K562 (cell line): ENCODE data around the gene HSDL1. TPM values are rescaled to one million over a fixed set of nuclear protein-coding genes. Genes with fewer than 3 reads are reported as not detected.

Experiments used
- ATAC-seq: fragments of 200-7000 bp; cut with Tn5 transposase; 3 replicates; pipeline ENCODE4 v1.9.1; 2020; ENCODE audit warnings: moderate library complexity
- BruUV-seq: library from RNA; stranded (reverse); fragments of 400-500 nt; replicated peaks from 2 replicates; lab custom pipeline; 2021; lab: Mats Ljungman, UMichigan
- CTCF ChIA-PET: fragments of 300-600 bp; formaldehyde crosslinking; extraction: SDS; loops from one replicate; lab custom pipeline; 2021; ENCODE audit warnings: low intra/inter-chr PET ratio; lab: Yijun Ruan, JAX
- POLR2A ChIA-PET: fragments of 300-600, 350-650 bp; sonication (Branson Sonifier 250); formaldehyde crosslinking; extraction: SDS; loops from one replicate; lab custom pipeline; 2021; ENCODE audit warnings: antibody characterized with exemption, inconsistent platforms; lab: Yijun Ruan, JAX
- DNase-seq, 4 experiments: peaks; one replicate each; pipeline versions ENCODE4 v3.0.0 to v3.0.0-alpha.2; 2011 to 2018; ENCODE audit warnings: low spot score in 3 of 4, mixed read lengths in 3 of 4; ENCODE audit errors: extremely low read depth in 1 of 4
- FAIRE-seq: peaks from 2 replicates; lab custom pipeline; 2011; peaks lifted over from hg19 to GRCh38; lab: Jason Lieb, UNC
- H2AFZ ChIP-seq: 2 replicates; pipeline ENCODE4 v1.6.0; 2011; ENCODE audit warnings: low read depth, low read length, control low read depth, inconsistent platforms
- H3K27ac ChIP-seq: fragments of 200-600 bp; 3 replicates; pipeline ENCODE4 v1.8.0; 2011; ENCODE audit warnings: low read depth, mild to moderate bottlenecking, control low read depth, inconsistent platforms, low read length, moderate library complexity, mixed read lengths; ENCODE audit errors: extremely low read depth
- H3K27me3 ChIP-seq, 2 experiments: fragments of 300-600 bp in 1 of 2; 2 replicates in 1 of 2; 3 replicates in 1 of 2; pipeline versions ENCODE4 v1.6.0 to v1.8.0; 2011; ENCODE audit warnings: inconsistent platforms in 2 of 2, low read length in 2 of 2, mild to moderate bottlenecking in 1 of 2, mixed read lengths in 1 of 2, moderate library complexity in 1 of 2; ENCODE audit not compliant: control insufficient read depth in 2 of 2, insufficient read depth in 2 of 2
- H3K36me3 ChIP-seq: fragments of 300-600 bp; 3 replicates; pipeline ENCODE4 v1.8.0; 2011; ENCODE audit warnings: mild to moderate bottlenecking, low read length, inconsistent platforms; ENCODE audit not compliant: control insufficient read depth, insufficient read depth
- H3K4me1 ChIP-seq, 2 experiments: fragments of 200-600 bp in 1 of 2; replicated peaks in 1 of 2; 2 replicates in 1 of 2; 3 replicates in 1 of 2; pipeline versions ENCODE4 v1.5.1 to v1.8.0; 2011; ENCODE audit warnings: inconsistent platforms in 2 of 2, low read length in 2 of 2, mild to moderate bottlenecking in 1 of 2, mixed read lengths in 1 of 2, moderate library complexity in 1 of 2; ENCODE audit not compliant: control insufficient read depth in 2 of 2, insufficient read depth in 2 of 2
- H3K4me2 ChIP-seq: 2 replicates; pipeline ENCODE4 v1.6.1; 2011; ENCODE audit warnings: low read length, control low read depth, inconsistent platforms, mixed read lengths; ENCODE audit not compliant: insufficient read depth
- H3K4me3 ChIP-seq: fragments of 200-600 bp; sonication (generic), shearing (Covaris generic); 2 replicates; pipeline ENCODE4 v1.5.1; 2016; ENCODE audit warnings: control low read depth, inconsistent platforms
- H3K79me2 ChIP-seq: fragments of 200-600 bp; 3 replicates; pipeline ENCODE4 v1.8.0; 2011; ENCODE audit warnings: low read length, inconsistent platforms; ENCODE audit not compliant: control insufficient read depth, insufficient read depth
- H3K9ac ChIP-seq, 2 experiments: 2 replicates each; pipeline versions ENCODE4 v1.6.0 to v1.6.1; 2011; ENCODE audit warnings: low read depth in 2 of 2, low read length in 2 of 2, control low read depth in 1 of 2, inconsistent platforms in 1 of 2, mild to moderate bottlenecking in 1 of 2, mixed read lengths in 1 of 2; ENCODE audit not compliant: insufficient read depth in 1 of 2
- H3K9me1 ChIP-seq: one replicate; pipeline ENCODE4 v1.6.0; 2011; ENCODE audit warnings: inconsistent platforms, mild to moderate bottlenecking, low read length, moderate library complexity; ENCODE audit not compliant: control insufficient read depth, insufficient read depth
- H3K9me3 ChIP-seq: replicated peaks from 2 replicates; pipeline ENCODE4 v1.5.1; 2011; ENCODE audit warnings: low read depth, low read length, inconsistent platforms; ENCODE audit not compliant: control insufficient read depth, insufficient read depth
- H4K20me1 ChIP-seq: replicated peaks from 2 replicates; pipeline ENCODE4 v1.6.1; 2011; ENCODE audit warnings: low read length, inconsistent platforms, mixed read lengths; ENCODE audit not compliant: control insufficient read depth, insufficient read depth
- MCM2 ChIP-seq: fragments of 450-650 bp; IDR thresholded peaks from 2 replicates; pipeline ENCODE4 v1.6.1; 2017; ENCODE audit warnings: low read depth, mild to moderate bottlenecking
- MEF2D ChIP-seq: conservative IDR thresholded peaks from 2 replicates; pipeline ENCODE4 v1.6.1; 2016; ENCODE audit warnings: low read depth, missing genetic modification characterization, missing compliant biosample characterization
- PCBP1 ChIP-seq: fragments of 200-400 bp; formaldehyde crosslinking; IDR thresholded peaks from 2 replicates; pipeline ENCODE4 v1.6.1; 2018; ENCODE audit warnings: mild to moderate bottlenecking, low read depth, low read length; ENCODE audit not compliant: poor library complexity, severe bottlenecking
- PPARD ChIP-seq: fragments of 250-450 bp; sonication (Bioruptor Pico); IDR thresholded peaks from 2 replicates; pipeline ENCODE4 v1.8.0; 2022; ENCODE audit warnings: inconsistent platforms, mild to moderate bottlenecking, moderate library complexity
- RBFOX2 ChIP-seq: fragments of 200-400 bp; formaldehyde crosslinking; IDR thresholded peaks from 2 replicates; pipeline ENCODE4 v1.6.1; 2017; ENCODE audit warnings: low read depth, mild to moderate bottlenecking, low read length, moderate library complexity
- ZNF316 ChIP-seq: fragments of 450-650 bp; IDR thresholded peaks from 2 replicates; pipeline ENCODE4 v1.6.1; 2016
- ZNF431 ChIP-seq: sonication (generic); formaldehyde crosslinking; IDR thresholded peaks from 2 replicates; pipeline ENCODE4 v1.8.0; 2022; ENCODE audit warnings: mild to moderate bottlenecking, missing genetic modification reagents
- ZNF717 ChIP-seq: fragments of 250-450 bp; sonication (Bioruptor Pico); IDR thresholded peaks from 2 replicates; pipeline ENCODE4 v1.5.0; 2021
- ZNF830 ChIP-seq: fragments of 250-450 bp; sonication (Bioruptor Pico); IDR thresholded peaks from 2 replicates; pipeline ENCODE4 v1.5.0; 2021; ENCODE audit warnings: mild to moderate bottlenecking
- WGBS: fragments of 100-300 bp; shearing (Covaris generic); methylation state at CpG from one replicate; pipeline ENCODE4 v1.1.6; 2016; ENCODE audit warnings: low coverage, mixed read lengths; ENCODE audit not compliant: insufficient coverage; ENCODE audit errors: missing lambda C conversion rate; 5-methylcytosine and 5-hydroxymethylcytosine counted together
- in situ Hi-C: fragments of 300-500 bp; cut with MboI; formaldehyde crosslinking; loops from 4 replicates; pipeline ENCODE4 v1.15.0; 2018; ENCODE audit warnings: inconsistent platforms, mixed read lengths
- intact Hi-C: fragments of 100-400 bp; cut with micrococcal nuclease; formaldehyde crosslinking; loops from 2 replicates; pipeline ENCODE4 v1.14.2; 2022
- polyA plus RNA-seq, 8 experiments: library from polyadenylated mRNA; depleted of rRNA in 4 of 8; stranded (reverse) in 5 of 8; unstranded in 3 of 8; fragments of >200 nt; fragmentation: Nextera tagmentation in 2 of 8; fragmentation: Illumina TruSeq in 1 of 8; extraction: Ambion mirVana in 2 of 8; extraction: Trizol in 1 of 8; gene quantifications; 2 replicates each; pipeline versions ENCODE4 v1.2.1 to v1.2.3, GENCODE V29; 2011 to 2014; ENCODE audit warnings: inconsistent platforms in 1 of 8, missing spikeins in 1 of 8
- total RNA-seq, 7 experiments: library from RNA; depleted of rRNA in 6 of 7; stranded (reverse); fragments of >200 nt in 6 of 7; fragmentation: Illumina TruSeq in 2 of 7; extraction: Trizol in 2 of 7; gene quantifications; 2 replicates each; pipeline versions ENCODE4 v1.2.1 to v1.2.3, GENCODE V29; 2011 to 2021; ENCODE audit warnings: low replicate concordance in 1 of 7
- TF ChIP-seq, protein P1 (sequence below): fragments of 250-450 bp; sonication (Bioruptor Pico); IDR thresholded peaks from 2 replicates; pipeline ENCODE4 v1.5.0; 2021; ENCODE audit warnings: mild to moderate bottlenecking, moderate library complexity
- TF ChIP-seq, protein P2 (sequence below), 3 experiments: fragments of 200-800 bp in 1 of 3; sonication (Bioruptor generic) in 1 of 3; sonication (generic) in 1 of 3; formaldehyde crosslinking in 1 of 3; IDR thresholded peaks; 2 replicates each; pipeline versions ENCODE4 v1.6.1 to v1.8.0; 2016 to 2022; ENCODE audit warnings: mild to moderate bottlenecking in 2 of 3, missing compliant biosample characterization in 2 of 3, missing genetic modification characterization in 2 of 3, missing genetic modification reagents in 1 of 3

The HSDL1 gene
- total and polyA plus RNA-seq, 9 of the 15 experiments (the other 6 are each of a cell fraction or from before 2014, with no cell fraction given) = 14.8 to 41.2 (median 27.7) TPM

DNA sequence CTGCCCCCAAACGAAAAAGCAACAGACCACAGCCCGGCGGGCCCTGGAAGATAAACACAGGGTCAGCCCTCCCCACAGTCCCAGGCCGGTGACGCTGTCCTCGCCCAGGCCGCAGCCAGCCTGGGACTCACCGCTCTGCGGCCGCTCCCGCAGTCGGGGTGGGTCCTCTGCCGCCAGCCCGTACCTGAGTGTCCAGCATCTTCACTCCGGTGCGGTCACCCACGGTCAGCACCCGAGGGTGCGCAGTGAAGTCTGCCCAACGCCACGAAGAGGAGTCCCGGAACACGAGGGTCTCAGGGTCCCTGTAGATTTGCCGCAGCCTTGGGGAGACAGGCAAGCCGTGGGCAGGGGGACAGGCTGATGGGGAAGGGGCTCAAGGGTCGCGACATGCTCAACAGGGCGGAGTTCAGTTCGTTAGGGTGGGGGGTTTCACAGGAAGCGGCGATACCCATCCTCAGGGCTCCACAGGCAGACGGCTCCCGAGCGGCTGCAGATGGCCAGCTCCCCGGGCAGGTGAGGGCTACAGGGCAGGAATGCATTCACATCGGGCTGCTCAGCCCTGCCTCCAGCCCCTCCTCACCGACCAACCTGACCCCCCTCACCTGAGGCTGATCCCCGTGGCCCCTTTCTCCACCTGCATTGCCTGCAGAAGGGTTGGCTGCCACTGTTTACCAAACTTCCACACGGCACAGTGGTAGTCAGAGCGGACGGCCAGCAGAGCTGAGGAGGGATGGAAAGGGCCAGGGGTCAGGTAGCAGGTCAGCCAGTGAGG, 36.4 kb upstream of the HSDL1 start:
- H3K4me3 ChIP-seq = no peak overlapping the region
- no peak for DNase-seq
- peaks cover 20% of the 10 kb centered on the region for H3K79me2 ChIP-seq
- peaks cover 13% of the 10 kb centered on the region; the same call in 1 of the 2 replicates for H4K20me1 ChIP-seq
- TF ChIP-seq, protein P1, sequence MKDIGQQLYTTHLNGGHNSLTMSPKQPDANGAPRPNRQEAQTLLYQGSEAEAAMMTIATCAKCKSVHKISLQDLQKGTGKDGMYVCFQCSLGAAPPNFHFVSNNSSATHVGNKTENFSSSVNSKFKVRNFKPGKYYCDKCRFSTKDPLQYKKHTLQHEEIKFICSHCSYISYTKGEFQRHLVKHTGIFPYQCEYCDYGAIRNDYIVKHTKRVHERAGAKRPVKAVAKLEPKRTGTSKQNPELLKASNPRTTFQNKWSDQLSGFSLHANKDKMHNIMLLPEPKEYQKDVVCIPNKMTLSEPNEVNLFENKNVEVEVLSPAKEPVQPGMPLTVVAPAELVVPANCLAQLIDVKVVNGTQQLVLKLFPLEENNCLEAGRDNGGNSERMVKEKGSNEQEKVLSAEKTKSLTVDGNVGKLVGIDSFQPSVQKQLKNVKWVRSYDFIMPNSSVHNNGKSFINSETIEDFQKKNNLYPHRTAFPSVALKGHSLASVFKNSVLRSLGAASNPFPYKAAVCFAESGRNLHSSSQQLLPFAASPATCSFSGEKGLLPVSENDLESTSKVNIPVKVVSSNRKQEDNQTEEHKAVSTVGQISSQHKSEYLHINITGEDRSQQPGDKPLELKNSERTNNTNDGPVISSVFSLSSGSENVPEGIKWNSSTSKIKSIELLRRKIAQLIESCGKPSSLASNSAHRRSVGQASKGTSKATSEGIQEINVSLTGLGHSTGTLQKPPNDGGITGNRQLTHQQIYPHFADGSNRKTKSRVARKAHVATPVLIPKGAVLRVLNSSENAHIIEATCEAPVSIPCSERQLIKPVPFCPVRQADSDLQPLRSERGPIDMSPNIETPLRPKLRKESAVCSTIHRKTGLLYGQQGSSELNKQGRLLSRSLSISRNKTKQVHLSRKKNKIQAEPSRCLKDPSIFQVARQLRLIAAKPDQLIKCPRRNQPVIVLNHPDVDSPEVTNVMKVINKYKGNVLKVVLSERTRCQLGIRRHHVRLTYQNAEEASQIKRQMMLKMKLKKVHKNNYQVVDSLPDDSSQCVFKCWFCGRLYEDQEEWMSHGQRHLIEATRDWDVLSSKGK = no peak
- TF ChIP-seq MCM2 (no peak), ZNF316 (no peak), PCBP1 (peak; percentile 3), MEF2D (tag) (no peak), ZNF717 (no peak), PPARD (no peak), ZNF431 (no peak), ZNF830 (no peak), RBFOX2 (peak; percentile 44; the same call in 1 of the 2 replicates)
- TF ChIP-seq, protein P2, sequence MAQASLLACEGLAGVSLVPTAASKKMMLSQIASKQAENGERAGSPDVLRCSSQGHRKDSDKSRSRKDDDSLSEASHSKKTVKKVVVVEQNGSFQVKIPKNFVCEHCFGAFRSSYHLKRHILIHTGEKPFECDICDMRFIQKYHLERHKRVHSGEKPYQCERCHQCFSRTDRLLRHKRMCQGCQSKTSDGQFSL (CRISPR knock-in tag; IDR thresholded peaks at IDR 0.05) = no peak
- TF ChIP-seq, protein P2 (tag; IDR thresholded peaks at IDR 0.05) = no peak
- peaks cover 7 to 52% of the 10 kb centered on the region in 2 experiments; a peak in 4 of 5 replicates for H3K4me1 ChIP-seq
- H3K27me3 ChIP-seq = no peaks in the 10 kb centered on the region
- ChIA-PET POLR2A (interaction anchor here (0.6 to 1.0 kb wide), 3 partner anchors 11 to 41 kb away, joined by 3 to 5 read pairs (median 3); no protein-coding TSS in a partner anchor), CTCF (no interaction called here)
- H2AFZ ChIP-seq = no peak overlapping the region
- no peak overlapping the region for H3K4me2 ChIP-seq
- in situ Hi-C loops = loop anchor here (10.0 kb wide), 1 partner anchor 227 kb away; the partner anchor contains the start of gene OSGIN1
- no peak for FAIRE-seq
- H3K9me1 ChIP-seq = peaks cover 13% of the 10 kb centered on the region
- H3K9ac ChIP-seq = no peak overlapping the region; a peak in 1 of 4 replicates
- intact Hi-C loops = no loop called here
- no peak for ATAC-seq
- peaks cover 2% of the 10 kb centered on the region; the same call in 1 of the 2 replicates for H3K9me3 ChIP-seq
- H3K27ac ChIP-seq = no peak overlapping the region
- 93% methylated on average over 34 of the region's 41 CpGs for WGBS
- H3K36me3 ChIP-seq = peaks cover 79% of the 10 kb centered on the region; the same call in 2 of the 3 replicates
- no TSS peak for BruUV-seq
